HS-5 (cell line): ENCODE data around the gene ZNF761.
A peak's percentile ranks its signal among the peaks of the same experiment; 100 is the strongest.
"Not testable (repeated sequence)": the region's sequence is repeated elsewhere in the genome, so short reads cannot be mapped to it uniquely, and the experiment has no call there.

ENCODE experiments used
- DNase-seq: peaks from one replicate; pipeline ENCODE4 v3.0.0-alpha.2; 2012; ENCODE audit warnings: low read depth

ZNF761 gene

GRCh38 chr19:53431399-53432087 lies at the start of gene ZNF761:
Gene ZNF761 (plus strand): TSS chr19:53431984. CDS start chr19:53447269, 15,285 bp downstream.
- peak; percentile 36 for DNase-seq

- no peak for DNase-seq
These were observed 43.6 kb upstream of the ZNF761 start for GRCh38 chr19:53388168-53388567.

- DNase-seq: no peak
These were observed 42.9 kb upstream of the ZNF761 start for GRCh38 chr19:53388904-53389303.

- no peak for DNase-seq
These were observed 42.2 kb upstream of the ZNF761 start for GRCh38 chr19:53389571-53389970.

GRCh38 chr19:53389978-53390377 lies 41.8 kb upstream of the ZNF761 start:
- DNase-seq: no peak

- DNase-seq: no peak
These were observed 37.2 kb upstream of the ZNF761 start for GRCh38 chr19:53394522-53394973.

- DNase-seq: peak; percentile 25
These were observed 36.6 kb upstream of the ZNF761 start, which contains the start of gene ZNF765 for GRCh38 chr19:53394974-53395839. Gene ZNF765 (plus strand): TSS chr19:53395149. CDS start chr19:53398016, 2,867 bp downstream.

DNA sequence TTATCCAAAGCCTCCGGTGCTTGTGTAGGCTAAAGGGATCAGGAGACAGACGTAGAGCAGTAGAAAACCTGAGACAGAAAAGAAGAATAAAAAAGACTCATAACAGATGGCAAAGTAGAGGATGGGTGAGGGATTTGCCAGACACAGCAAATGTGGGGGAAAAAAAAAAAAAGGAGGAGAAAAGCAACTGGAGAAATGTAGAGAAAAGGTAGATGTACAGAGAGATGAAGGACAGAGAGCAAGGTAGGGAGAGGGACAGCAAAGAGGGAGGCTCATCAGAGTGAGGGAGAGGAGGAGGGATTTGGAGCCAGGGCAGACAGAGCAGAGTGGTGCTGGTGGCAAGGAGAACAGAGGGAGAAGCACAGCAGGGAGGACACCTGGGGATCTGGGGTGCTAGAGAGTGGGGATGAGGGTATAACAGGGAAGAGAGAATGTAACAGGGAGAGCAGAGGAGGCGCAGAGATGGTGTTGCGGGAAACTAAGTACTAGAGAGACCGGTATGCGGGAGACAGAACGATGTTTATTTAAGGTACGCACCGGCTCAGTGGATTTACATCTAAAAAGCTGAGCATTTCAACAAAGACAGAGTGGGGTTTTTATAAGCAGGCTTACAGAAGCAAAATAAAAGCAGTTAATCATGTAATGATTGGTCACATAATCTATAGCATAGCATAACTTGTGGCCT lies 35.8 kb upstream of the ZNF761 start:
- not testable (repeated sequence) for DNase-seq

DNA sequence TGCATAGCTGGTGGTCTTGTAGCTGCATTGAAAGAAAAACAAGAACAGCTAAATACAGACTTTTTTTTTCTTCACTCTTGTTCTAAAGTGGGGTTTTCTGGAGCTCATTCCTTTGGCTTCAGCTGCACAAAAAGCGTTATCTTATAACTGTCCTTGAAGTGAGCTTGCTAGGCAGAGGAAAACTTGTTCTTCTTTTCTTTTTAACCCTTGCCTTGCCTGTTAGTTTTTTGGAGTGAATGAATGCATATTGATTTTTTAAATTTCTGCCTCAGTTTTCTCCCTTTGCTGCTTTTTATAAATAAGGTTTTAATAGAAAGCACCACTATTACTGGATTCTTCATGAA lies 35.3 kb upstream of the ZNF761 start:
- no peak for DNase-seq

GRCh38 chr19:53397918-53398317 lies 33.9 kb upstream of the ZNF761 start:
- DNase-seq: not testable (repeated sequence)

DNA sequence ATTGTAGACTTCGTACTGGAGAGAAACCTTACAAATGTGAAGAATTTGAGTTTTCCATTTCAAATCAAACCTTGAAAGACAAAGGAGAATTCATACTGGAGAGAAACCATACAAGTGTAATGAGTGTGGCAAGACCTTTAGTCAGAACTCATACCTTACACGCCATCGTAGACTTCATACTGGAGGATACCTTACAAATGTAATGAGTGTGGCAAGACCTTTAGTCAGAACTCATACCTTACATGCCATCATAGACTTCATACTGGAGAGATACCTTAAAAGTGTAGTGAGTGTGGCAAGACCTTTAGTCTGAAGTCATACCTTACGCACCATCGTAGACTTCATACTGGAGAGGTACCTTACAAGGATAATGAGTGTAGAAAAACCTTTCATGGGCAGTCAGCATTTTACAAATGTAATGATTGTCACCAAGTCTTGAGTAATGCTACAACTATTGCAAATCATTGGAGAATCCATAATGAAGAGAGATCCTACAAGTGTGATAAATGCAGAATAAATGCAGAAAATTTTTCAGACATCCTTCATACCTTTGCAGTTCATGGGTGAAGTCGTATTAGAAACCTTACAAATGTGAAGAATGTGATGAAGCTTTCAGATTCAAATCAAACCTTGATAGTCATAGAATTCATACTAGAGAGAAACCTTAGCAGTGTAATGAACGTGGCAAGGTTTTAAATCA lies 22.1 kb upstream of the ZNF761 start:
- DNase-seq: no peak

- DNase-seq: not testable (repeated sequence)
These were observed 11.1 kb upstream of the ZNF761 start for GRCh38 chr19:53420520-53421315.

DNA sequence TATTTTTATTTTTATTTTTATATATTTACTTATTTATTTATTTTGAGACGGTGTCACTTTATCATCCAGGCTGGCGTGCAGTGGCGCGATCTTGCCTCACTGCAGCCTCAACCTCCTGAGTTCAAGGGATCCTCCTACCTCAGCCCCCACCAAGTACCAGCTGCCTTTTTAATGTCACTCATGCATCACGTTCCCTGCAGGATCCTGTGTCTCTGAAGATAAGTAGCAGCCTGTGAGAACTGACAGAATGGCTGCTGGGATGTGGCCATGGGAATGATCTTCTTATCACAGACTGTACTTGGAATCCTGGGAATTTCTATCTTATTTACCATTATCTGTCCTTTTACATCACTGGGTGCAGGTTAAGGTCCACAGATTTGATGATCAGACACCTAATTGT lies 9.2 kb upstream of the ZNF761 start:
- no peak for DNase-seq

GRCh38 chr19:53423074-53423473 lies 8.7 kb upstream of the ZNF761 start:
- DNase-seq: not testable (repeated sequence)

DNA sequence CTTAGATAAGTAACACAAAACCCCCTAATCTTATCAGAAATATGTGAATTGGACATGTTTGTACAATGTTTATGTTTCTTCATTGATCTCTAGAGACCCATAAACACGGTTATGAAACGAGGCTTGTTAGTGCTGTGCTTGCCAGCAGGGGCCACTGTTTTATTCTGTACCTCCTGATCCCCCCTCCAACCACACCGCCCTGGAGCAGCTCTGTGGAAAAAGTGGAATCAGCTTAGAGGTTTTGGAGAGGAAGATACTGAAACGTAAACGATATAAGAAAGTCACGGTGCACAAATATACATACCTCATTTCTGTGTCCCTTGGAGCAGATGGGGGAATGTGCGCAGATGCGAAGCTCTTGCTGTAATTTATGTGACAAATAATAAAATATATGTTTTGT lies 8.1 kb upstream of the ZNF761 start:
- not testable (repeated sequence) for DNase-seq

DNA sequence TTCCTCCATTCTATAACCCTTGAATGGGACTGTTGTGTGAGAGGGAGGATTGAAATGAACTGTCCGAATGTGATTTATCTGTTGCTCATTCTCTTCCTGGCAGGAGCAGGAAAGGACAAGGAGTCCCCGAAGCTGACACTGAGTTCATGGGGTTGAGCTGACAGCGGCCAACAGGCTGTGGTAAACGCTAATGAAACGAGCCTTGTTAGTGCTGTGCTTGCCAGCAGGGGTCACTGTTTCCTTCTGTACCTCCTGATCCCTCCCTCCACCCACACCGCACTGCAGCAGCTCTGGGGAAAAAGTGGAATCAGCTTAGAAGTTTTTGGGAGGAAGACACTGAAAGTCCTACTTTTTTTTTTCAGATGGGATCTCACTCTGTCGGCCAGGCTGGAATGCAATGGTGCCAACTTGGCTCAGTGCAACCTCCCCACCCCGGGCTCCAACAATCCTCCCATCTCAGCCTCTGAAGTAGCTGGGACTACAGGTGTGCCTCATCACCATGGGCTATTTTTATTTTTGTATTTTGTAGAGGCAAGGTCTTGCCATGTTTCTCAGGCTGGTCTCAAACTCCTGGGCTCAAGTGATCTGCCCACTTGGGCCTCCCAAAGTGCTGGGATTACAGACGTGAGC lies 6.7 kb upstream of the ZNF761 start:
- no peak for DNase-seq

DNA sequence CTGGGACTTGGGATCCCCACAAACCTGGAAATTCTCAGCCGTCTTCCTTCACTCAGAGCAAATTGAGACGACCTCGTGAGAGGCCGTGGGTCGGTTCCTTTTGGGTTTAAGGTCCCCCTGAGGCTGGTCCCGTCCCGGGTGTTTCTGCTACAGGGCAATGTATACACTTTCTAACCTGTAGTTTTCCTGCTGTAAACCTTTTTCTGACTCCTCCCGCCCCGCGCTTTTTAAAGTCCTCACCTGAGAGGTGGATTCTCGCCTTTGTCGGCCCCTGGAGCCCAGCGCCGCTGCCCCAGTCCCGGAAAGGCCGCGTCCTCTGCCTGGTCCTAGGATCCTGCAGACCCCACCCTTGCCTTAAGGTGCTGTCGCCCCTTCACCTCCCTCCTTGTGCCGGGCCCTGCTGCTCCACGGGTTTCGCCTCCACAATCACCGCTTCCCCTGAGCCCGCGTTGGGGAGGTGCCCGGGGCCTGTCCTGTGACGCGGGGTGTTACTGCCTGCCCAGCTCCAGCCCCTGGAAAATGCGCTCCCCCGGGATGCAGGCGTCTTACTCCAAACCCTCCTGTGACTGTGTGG lies 391 bp downstream of the ZNF761 start:
- DNase-seq: no peak

GRCh38 chr19:53443809-53444208 lies 12.0 kb downstream of the ZNF761 start:
- not testable (repeated sequence) for DNase-seq

DNA sequence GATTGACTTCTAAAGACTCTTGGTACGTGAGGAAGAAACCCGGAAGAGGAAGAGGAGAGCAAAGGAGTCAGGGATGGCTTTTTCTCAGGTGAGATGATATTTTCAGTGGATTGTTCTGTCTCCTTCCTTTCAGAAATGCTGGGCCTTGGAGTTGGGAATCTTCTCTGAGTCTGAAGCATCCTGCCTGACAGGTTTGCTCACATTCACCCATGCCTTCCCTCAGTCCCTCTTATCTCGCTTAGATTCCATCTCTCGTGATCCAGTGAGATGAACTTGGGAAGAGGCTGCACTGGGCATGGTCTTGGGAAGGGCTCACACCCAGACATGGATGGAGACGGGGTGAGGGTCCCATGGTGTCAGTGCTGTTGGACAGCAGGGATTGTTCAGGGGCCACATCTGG lies 15.4 kb downstream of the ZNF761 start:
- not testable (repeated sequence) for DNase-seq

DNA sequence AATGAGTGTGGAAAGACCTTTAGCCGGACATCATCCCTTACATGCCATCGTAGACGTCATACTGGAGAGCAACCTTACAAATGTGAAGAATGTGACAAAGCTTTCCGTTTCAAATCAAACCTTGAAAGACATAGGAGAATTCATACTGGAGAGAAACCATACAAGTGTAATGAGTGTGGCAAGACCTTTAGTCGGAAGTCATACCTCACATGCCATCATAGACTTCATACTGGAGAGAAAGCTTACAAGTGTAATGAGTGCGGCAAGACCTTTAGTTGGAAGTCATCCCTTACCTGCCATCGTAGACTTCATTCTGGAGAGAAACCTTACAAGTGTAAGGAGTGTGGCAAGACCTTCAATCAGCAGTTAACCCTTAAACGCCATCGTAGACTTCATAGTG lies 24.0 kb downstream of the ZNF761 start:
- DNase-seq: no peak
